ENCODE results near the gene TRPC1.
"Not testable (repeated sequence)": the region's sequence is repeated elsewhere in the genome, so short reads cannot be mapped to it uniquely, and the experiment has no call there.

TRPC1 gene

DNA sequence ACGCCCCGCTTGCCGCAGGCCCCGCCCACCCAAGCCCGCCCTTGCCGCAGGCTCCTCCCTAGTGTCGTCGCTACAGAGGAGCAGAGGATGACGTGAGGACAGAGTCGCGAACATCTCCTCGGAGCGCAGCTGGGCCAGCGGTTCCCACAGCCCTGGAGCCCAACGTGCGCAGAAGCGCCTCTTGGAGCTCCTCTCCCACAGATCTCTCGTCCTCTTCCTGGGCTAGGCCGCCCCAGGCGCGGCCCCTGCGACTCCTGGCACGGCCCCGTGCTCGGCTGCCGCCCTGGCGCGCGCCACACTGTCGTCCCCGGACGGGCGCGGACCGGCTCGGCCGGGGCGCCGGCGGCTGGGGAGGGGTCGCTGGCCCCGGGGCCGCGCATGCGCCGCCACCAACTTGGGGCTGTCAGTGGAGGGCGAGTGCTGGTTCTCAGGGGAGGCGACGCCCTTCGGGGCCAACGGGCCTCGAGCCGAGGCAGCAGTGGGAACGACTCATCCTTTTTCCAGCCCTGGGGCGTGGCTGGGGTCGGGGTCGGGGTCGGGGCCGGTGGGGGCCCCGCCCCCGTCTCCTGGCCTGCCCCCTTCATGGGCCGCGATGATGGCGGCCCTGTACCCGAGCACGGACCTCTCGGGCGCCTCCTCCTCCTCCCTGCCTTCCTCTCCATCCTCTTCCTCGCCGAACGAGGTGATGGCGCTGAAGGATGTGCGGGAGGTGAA, at the start of gene TRPC1:
TSS of gene TRPC1 (plus strand) at position 67 of the 714 bp plus-strand sequence. CDS start at position 593, 526 bp downstream.
- DNase-seq (ENCODE audit: low spot score): peak; percentile 94

DNA sequence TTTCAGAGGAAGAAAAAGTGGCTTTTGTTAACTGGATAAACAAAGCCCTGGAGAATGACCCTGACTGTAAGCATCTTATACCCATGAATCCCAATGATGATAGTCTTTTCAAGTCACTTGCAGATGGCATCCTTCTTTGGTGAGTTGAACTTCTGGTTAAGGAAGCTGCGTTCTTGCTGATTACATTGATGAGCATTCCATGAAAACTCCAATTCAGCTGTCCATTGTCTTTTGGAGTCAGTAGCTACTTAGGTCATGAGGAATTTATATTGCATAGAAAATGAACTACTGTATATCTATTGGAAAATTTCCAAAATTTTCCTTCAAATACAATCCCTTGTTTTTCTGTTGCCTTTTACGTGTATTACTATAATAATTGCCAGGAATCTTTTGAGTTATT, 47.7 kb upstream of the TRPC1 start:
- no peak for DNase-seq (ENCODE audit: low spot score)

GRCh38 chr3:142680710-142681109, 43.1 kb upstream of the TRPC1 start:
- no peak for DNase-seq (ENCODE audit: low spot score)

- no peak for DNase-seq (ENCODE audit: low spot score)
Observed at GRCh38 chr3:142690613-142691012, 33.2 kb upstream of the TRPC1 start.

DNA sequence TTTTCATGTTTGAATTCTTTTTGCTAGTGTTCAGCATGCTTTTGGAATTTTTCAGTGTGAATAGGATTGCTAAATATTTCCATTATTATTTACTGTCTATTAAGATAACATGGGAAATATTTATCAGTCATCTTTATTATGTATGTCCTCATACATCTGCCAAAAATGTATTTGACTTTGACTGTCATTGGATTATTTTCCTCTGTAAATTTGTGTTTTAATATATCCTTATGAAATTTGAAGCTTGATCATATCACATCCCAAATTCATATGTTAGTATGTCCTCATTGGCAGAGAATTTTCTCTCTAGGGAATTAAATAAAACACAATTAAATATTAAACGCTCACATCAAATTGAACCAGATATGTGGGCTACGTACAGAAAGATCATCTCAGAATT, 32.3 kb upstream of the TRPC1 start:
- DNase-seq (ENCODE audit: low spot score): no peak

- no peak for DNase-seq (ENCODE audit: low spot score)
Observed at GRCh38 chr3:142693136-142693853, 30.5 kb upstream of the TRPC1 start.

GRCh38 chr3:142694225-142694624, 29.6 kb upstream of the TRPC1 start:
- no peak for DNase-seq (ENCODE audit: low spot score)

- no peak for DNase-seq (ENCODE audit: low spot score)
Observed at GRCh38 chr3:142705198-142705597, 18.6 kb upstream of the TRPC1 start.

GRCh38 chr3:142706321-142707127, 17.3 kb upstream of the TRPC1 start:
- DNase-seq (ENCODE audit: low spot score): no peak

DNA sequence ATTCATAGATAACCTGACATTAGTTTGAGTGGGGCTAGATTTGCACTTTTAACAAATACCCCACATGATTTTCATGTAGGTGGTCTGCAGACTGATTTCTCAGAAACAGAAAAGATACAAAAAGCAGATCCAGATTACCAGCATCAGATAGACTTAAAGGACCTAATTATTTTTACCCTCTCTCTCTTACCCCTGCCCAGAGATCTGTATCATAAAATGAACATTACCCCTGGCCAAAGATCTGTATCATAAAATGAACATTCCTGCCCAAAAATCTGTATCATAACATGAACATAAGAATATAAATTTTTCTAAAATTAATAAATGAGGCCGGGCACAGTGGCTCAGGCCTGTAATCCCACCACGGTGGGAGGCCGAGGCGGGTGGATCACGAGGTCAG, 14.6 kb upstream of the TRPC1 start:
- no peak for DNase-seq (ENCODE audit: low spot score)

GRCh38 chr3:142714882-142715281, 9.0 kb upstream of the TRPC1 start:
- DNase-seq (ENCODE audit: low spot score): not testable (repeated sequence)

GRCh38 chr3:142716102-142716501, 7.7 kb upstream of the TRPC1 start:
- DNase-seq (ENCODE audit: low spot score): no peak

DNA sequence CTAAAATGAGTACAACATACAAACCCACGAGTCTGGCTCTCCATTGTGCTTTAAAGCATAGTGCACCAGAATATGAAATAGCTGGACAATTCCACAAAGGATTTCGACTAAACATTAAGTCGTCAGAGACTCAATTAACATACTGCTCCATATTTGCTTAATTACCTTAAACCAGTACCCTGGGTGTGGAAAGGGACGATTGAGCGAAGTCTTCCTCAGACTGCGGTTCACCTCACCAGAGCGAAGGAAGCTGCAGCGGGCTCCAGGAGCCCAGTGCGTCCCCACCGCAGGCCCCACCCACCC, 218 bp upstream of the TRPC1 start:
- no peak for DNase-seq (ENCODE audit: low spot score)

DNA sequence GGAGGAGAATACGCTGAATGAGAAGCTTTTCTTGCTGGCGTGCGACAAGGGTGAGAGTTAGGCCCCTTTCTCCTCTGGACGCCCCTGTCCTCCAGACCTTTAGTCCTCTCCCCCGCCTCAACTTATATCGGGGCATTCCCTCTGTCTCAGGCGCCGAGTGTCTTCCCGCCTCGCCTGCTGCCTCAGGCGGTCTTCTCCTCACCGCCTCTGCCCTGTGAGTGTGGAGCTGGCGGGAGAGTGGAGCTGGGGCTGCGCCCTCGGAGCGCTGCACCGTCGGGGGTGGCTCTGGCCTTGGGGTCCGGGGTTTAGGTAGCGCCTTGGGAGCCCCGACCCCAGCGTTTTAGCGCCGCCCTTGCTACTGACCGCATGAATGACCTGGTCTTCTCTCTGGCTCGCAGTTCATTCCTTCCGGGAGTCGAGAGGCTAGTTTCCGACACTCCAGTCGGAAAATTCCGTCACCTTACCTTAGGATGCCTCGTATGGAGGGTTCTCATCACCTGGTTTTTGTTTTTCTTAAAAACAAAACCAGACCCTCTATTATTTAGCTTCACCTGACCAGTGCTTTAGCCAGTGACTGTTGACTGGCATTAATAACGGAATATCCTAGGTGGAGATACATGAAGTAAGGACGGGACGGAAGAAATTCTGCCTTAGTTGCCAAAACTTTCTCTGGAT, 985 bp downstream of the TRPC1 start:
- no peak for DNase-seq (ENCODE audit: low spot score)

DNA sequence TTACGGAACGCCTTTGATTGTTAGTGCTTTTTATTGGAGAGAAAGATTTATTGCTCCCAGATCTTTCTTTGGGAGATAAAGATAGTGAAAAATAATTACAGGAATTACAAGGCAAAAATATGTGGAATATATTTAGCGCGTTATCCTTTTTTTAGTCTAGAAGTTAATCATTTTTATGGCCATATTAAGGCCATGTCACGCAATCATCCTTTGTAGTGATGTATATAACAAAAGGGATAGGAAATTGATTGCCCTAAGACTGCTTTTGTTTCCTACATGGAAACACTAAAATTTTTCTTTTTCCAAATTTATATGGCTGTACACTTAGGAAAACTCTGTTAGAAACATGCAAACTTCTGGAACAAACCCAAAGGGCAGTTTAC, 1.5 kb downstream of the TRPC1 start:
- no peak for DNase-seq (ENCODE audit: low spot score)

- DNase-seq (ENCODE audit: low spot score): no peak
Observed at GRCh38 chr3:142726017-142726416, 2.2 kb downstream of the TRPC1 start.

DNA sequence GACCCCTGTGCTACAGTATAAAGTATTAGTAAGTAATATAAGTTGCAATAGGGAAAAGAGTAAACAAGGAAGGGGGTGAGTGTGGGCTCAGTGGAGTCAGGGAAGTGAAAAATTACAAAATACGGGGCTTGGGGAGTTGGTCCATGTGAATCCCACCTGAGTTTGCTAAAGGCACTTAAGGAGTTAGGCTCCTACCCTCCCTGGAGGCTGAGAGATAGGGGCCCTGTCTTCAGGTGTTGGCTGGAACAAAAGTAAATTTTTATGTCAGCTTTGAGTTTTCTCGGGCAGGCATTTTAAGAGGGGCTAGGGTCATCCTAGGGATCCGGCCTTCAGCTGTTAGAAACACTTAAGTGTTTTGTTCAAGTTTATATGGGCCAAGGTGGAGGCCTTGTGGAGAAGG, 8.2 kb downstream of the TRPC1 start:
- no peak for DNase-seq (ENCODE audit: low spot score)

DNA sequence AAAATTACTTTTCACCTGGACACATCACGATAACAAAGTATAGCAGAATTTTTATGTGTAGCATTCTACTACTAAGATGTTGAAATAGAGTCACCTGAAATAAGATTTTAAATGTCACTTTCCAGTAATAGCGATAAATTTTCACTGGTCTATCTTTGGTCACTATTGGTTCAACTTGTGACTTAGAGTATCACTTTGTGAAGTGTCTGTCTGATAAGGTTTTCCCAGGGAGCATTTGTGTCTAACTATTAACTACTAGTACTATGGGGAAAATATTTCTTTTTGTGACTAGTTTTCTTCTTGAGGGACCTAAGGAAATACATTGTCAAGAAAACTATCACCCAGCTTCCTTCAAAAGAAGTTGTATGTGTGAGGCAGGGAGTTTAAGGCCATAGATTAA, 11.0 kb downstream of the TRPC1 start:
- no peak for DNase-seq (ENCODE audit: low spot score)

DNA sequence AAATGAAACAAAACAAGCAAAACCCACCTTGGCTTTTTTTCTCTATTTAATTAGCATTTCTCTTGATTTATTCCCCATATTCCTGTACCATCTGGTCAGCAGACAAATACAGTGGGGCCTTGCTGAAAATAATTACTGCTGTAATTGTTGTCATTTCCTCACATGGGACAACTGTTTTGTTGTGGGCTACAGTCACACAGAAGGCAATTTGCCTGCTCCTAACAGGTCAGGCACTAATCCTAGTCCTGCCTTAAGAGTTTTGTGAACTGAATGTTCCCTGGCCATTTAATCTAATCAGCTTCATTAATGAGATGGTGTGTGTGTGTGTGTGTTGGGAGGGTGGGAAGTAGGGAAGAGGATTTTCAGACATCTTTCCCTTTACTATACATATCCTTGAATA, 11.6 kb downstream of the TRPC1 start:
- no peak for DNase-seq (ENCODE audit: low spot score)

DNA sequence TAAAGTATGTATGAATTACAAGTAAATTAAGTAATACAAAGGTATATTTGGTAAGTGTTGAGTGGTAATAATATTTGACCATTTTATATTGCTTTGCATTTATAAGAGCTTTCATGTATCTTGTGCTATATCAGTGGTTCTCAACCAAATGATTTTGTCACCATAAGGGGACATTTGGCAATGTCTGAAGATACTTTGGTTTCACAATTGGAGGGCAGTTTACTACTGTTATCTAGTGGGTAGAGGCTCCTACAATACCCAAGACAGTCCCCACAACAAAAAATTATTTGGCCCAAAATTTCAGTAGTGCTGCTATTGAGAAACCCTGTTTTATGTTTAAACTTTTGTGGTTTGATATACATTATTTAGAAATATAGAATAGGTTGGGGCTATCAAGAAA, 14.6 kb downstream of the TRPC1 start:
- no peak for DNase-seq (ENCODE audit: low spot score)

GRCh38 chr3:142746646-142747045, 22.8 kb downstream of the TRPC1 start:
- DNase-seq (ENCODE audit: low spot score): no peak

DNA sequence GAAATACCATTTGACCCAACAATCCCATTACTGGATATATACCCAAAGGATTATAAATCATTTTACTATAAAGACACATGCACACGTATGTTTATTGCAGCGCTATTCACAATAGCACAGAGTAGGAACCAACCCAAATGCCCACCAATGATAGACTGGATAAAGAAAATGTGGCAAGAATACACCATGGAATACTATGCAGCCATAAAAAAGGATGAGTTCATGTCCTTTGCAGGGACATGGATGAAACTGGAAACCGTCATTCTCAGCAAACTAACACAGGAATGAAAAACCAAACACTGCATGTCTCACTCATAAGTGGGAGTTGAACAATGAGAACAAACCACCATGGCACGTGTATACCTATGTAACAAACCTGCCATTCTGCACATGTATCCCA, 26.7 kb downstream of the TRPC1 start:
- DNase-seq (ENCODE audit: low spot score): not testable (repeated sequence)

GRCh38 chr3:142752605-142753004, 28.8 kb downstream of the TRPC1 start:
- DNase-seq (ENCODE audit: low spot score): not testable (repeated sequence)
